Neural progenitor cell (in vitro differentiated cells): Measurements from ENCODE around the gene TENM3. TPM values are rescaled to one million over a fixed set of nuclear protein-coding genes. Genes with fewer than 3 reads are reported as not detected.

ENCODE experiments used
- DNase-seq: peaks from one replicate; pipeline ENCODE4 v3.0.0-alpha.2; 2016; ENCODE audit warnings: low spot score
- H2AFZ ChIP-seq: fragments of 200-600 bp; sonication (generic); replicated peaks from 2 replicates; pipeline ENCODE4 v1.6.1; 2016; ENCODE audit warnings: antibody characterized with exemption
- H3F3A ChIP-seq: fragments of 200-600 bp; sonication (generic); 2 replicates; pipeline ENCODE4 v1.6.1; 2016; ENCODE audit warnings: antibody characterized with exemption, low read depth
- H3K27ac ChIP-seq: fragments of 200-600 bp; sonication (generic); 2 replicates; pipeline ENCODE4 v1.5.1; 2016; ENCODE audit warnings: mild to moderate bottlenecking
- H3K27me3 ChIP-seq: fragments of 200-600 bp; sonication (generic); 2 replicates; pipeline ENCODE4 v1.6.1; 2016; ENCODE audit warnings: mild to moderate bottlenecking, moderate library complexity
- H3K36me3 ChIP-seq: fragments of 200-600 bp; sonication (generic); 2 replicates; pipeline ENCODE4 v1.5.1; 2016
- H3K4me1 ChIP-seq: fragments of 200-600 bp; sonication (generic); 2 replicates; pipeline ENCODE4 v1.6.1; 2016; ENCODE audit warnings: mixed run types
- H3K4me2 ChIP-seq: fragments of 200-600 bp; sonication (generic); 2 replicates; pipeline ENCODE4 v1.6.1; 2016
- H3K4me3 ChIP-seq: fragments of 200-600 bp; sonication (generic); 2 replicates; pipeline ENCODE4 v1.5.1; 2016
- H3K79me2 ChIP-seq: fragments of 200-600 bp; sonication (generic); 2 replicates; pipeline ENCODE4 v1.6.1; 2016; ENCODE audit warnings: low read depth
- H3K9ac ChIP-seq: fragments of 200-600 bp; sonication (generic); 2 replicates; pipeline ENCODE4 v1.6.1; 2016
- H3K9me3 ChIP-seq: fragments of 200-600 bp; sonication (generic); 2 replicates; pipeline ENCODE4 v1.5.1; 2016; ENCODE audit warnings: low read depth
- H4K20me1 ChIP-seq: fragments of 200-600 bp; sonication (generic); 2 replicates; pipeline ENCODE4 v1.6.1; 2016; ENCODE audit warnings: low read depth
- H3K27ac Mint-ChIP-seq: 3 replicates; pipeline ENCODE4 v1.8.0; 2021; ENCODE audit warnings: mixed read lengths
- H3K27me3 Mint-ChIP-seq: 2 replicates; pipeline ENCODE4 v1.8.0; 2022; ENCODE audit warnings: low read depth, mild to moderate bottlenecking, inconsistent platforms, moderate library complexity, mixed read lengths; ENCODE audit not compliant: insufficient read depth
- H3K36me3 Mint-ChIP-seq: 3 replicates; pipeline ENCODE4 v1.8.0; 2021; ENCODE audit warnings: mixed read lengths
- H3K4me1 Mint-ChIP-seq: 3 replicates; pipeline ENCODE4 v1.8.0; 2021; ENCODE audit warnings: mixed read lengths
- H3K4me3 Mint-ChIP-seq: 3 replicates; pipeline ENCODE4 v1.8.0; 2021; ENCODE audit warnings: mild to moderate bottlenecking, moderate library complexity, mixed read lengths
- H3K9me3 Mint-ChIP-seq: 3 replicates; pipeline ENCODE4 v1.8.0; 2020; ENCODE audit warnings: mixed read lengths
- CTCF ChIP-seq: fragments of 200-600 bp; sonication (generic); IDR thresholded peaks from 2 replicates; pipeline ENCODE4 v1.5.1; 2017; ENCODE audit warnings: antibody characterized with exemption, mild to moderate bottlenecking
- EZH2 ChIP-seq: fragments of 200-600 bp; sonication (generic); IDR thresholded peaks from 2 replicates; pipeline ENCODE4 v1.6.1; 2017; ENCODE audit warnings: antibody characterized with exemption, mild to moderate bottlenecking, moderate library complexity
- EZH2phosphoT487 ChIP-seq: fragments of 200-600 bp; sonication (generic); IDR thresholded peaks from 2 replicates; pipeline ENCODE4 v1.6.1; 2017; ENCODE audit warnings: antibody characterized with exemption
- total RNA-seq: library from RNA; depleted of rRNA; stranded (reverse); fragments of >200 nt; gene quantifications from 2 replicates; pipeline ENCODE4 v1.2.3, GENCODE V29; 2015; ENCODE audit warnings: low replicate concordance

The TENM3 gene
- total RNA-seq, 1 donor from 2014 or later, result 78.7 TPM

GRCh38 chr4:182574706-182575105, 331.5 kb downstream of the TENM3 start:
- Histone ChIP-seq H4K20me1 (peaks cover 8% of the 10 kb centered on the region), H3K9ac (no peak overlapping the region), H2AFZ (no peak overlapping the region), H3K79me2 (peaks cover 35% of the 10 kb centered on the region), H3K9me3 (no peaks in the 10 kb centered on the region), H3K4me1 (peaks cover 42% of the 10 kb centered on the region), H3K4me2 (peak overlapping the region; percentile 45), H3K27me3 (no peaks in the 10 kb centered on the region), H3K36me3 (no peaks in the 10 kb centered on the region), H3K27ac (peak overlapping the region; percentile 70), H3K4me3 (peak overlapping the region; percentile 9), H3F3A (peaks cover 21% of the 10 kb centered on the region)
- no peaks in the 10 kb centered on the region for H3K9me3 Mint-ChIP-seq
- H3K27ac Mint-ChIP-seq, result peak overlapping the region; percentile 88
- peaks cover 5% of the 10 kb centered on the region for H3K36me3 Mint-ChIP-seq
- DNase-seq, result no peak
- no peak for TF ChIP-seq CTCF
- no peak for TF ChIP-seq EZH2phosphoT487
- TF ChIP-seq EZH2, result no peak
- no peaks in the 10 kb centered on the region for H3K27me3 Mint-ChIP-seq
- H3K4me3 Mint-ChIP-seq, result peak overlapping the region; percentile 31
- peaks cover 38% of the 10 kb centered on the region for H3K4me1 Mint-ChIP-seq

- no peaks in the 10 kb centered on the region for H3K9me3 Mint-ChIP-seq
Observed at GRCh38 chr4:182575225-182575624, 332.0 kb downstream of the TENM3 start.

GRCh38 chr4:182576601-182577289, 333.5 kb downstream of the TENM3 start:
- Histone ChIP-seq H3K36me3 (no peaks in the 10 kb centered on the region), H3K27ac (no peak overlapping the region), H3K4me2 (no peak overlapping the region), H3K27me3 (no peaks in the 10 kb centered on the region), H3K4me1 (peaks cover 50% of the 10 kb centered on the region), H2AFZ (no peak overlapping the region), H3K79me2 (peaks cover 47% of the 10 kb centered on the region), H3F3A (peaks cover 21% of the 10 kb centered on the region), H3K9ac (no peak overlapping the region), H4K20me1 (peaks cover 8% of the 10 kb centered on the region), H3K4me3 (no peak overlapping the region), H3K9me3 (no peaks in the 10 kb centered on the region)
- Mint-ChIP-seq H3K4me3 (peak overlapping the region; percentile 45), H3K4me1 (peaks cover 40% of the 10 kb centered on the region), H3K36me3 (peaks cover 5% of the 10 kb centered on the region), H3K9me3 (no peaks in the 10 kb centered on the region), H3K27me3 (no peaks in the 10 kb centered on the region), H3K27ac (peak overlapping the region; percentile 68)
- no peak for TF ChIP-seq EZH2
- no peak for TF ChIP-seq EZH2phosphoT487
- TF ChIP-seq CTCF, result no peak
- peak; percentile 33 for DNase-seq

More at GRCh38 chr4:182575225-182575624, 332.0 kb downstream of the TENM3 start:
- peaks cover 38% of the 10 kb centered on the region for H3K4me1 Mint-ChIP-seq
- Histone ChIP-seq H3K9me3 (no peaks in the 10 kb centered on the region), H3K79me2 (peaks cover 39% of the 10 kb centered on the region), H4K20me1 (peaks cover 8% of the 10 kb centered on the region), H3K27ac (peak overlapping the region; percentile 70), H3K4me3 (peak overlapping the region; percentile 9), H3F3A (peaks cover 21% of the 10 kb centered on the region), H3K4me2 (peak overlapping the region; percentile 45), H3K4me1 (peaks cover 47% of the 10 kb centered on the region), H3K27me3 (no peaks in the 10 kb centered on the region), H2AFZ (no peak overlapping the region), H3K36me3 (no peaks in the 10 kb centered on the region), H3K9ac (no peak overlapping the region)
- no peaks in the 10 kb centered on the region for H3K27me3 Mint-ChIP-seq
- H3K27ac Mint-ChIP-seq, result peak overlapping the region; percentile 88
- peak overlapping the region; percentile 31 for H3K4me3 Mint-ChIP-seq
- H3K36me3 Mint-ChIP-seq, result peaks cover 5% of the 10 kb centered on the region
- no peak for TF ChIP-seq CTCF
- TF ChIP-seq EZH2, result no peak
- TF ChIP-seq EZH2phosphoT487, result no peak
- peak; percentile 54 for DNase-seq
